Measurements from ENCODE around the gene THSD4.

DNA sequence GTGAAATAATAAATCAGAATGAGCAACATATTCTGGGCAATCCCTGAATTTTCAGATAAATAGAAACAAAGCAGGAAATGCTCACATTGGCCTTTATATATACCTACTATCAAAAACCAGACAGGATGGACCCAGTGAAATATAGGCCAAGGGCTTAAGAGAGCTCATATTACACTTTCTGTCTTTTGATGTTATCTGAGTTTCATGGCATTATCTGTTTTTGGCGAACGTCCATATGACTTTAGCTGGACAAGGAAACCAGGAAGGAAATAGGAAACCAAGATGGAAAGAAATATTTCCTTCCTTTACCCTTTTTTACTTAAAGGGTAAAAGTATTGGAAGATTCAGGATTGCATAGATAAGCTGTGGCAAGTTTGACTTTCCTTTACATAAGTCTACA lies 274.8 kb downstream of the THSD4 start:
- TF ChIP-seq, protein P1, sequence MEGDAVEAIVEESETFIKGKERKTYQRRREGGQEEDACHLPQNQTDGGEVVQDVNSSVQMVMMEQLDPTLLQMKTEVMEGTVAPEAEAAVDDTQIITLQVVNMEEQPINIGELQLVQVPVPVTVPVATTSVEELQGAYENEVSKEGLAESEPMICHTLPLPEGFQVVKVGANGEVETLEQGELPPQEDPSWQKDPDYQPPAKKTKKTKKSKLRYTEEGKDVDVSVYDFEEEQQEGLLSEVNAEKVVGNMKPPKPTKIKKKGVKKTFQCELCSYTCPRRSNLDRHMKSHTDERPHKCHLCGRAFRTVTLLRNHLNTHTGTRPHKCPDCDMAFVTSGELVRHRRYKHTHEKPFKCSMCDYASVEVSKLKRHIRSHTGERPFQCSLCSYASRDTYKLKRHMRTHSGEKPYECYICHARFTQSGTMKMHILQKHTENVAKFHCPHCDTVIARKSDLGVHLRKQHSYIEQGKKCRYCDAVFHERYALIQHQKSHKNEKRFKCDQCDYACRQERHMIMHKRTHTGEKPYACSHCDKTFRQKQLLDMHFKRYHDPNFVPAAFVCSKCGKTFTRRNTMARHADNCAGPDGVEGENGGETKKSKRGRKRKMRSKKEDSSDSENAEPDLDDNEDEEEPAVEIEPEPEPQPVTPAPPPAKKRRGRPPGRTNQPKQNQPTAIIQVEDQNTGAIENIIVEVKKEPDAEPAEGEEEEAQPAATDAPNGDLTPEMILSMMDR (IDR thresholded peaks at IDR 0.05) = no peak
- TF ChIP-seq POLR2AphosphoS5 (IDR thresholded peaks at IDR 0.05) = no peak

Measured in upper lobe of left lung (tissue), 4 donors.